GM19467 (cell line): ENCODE results near the gene WDR49.

ENCODE experiments used
- ATAC-seq: cut with Tn5 transposase; IDR thresholded peaks from one replicate; pipeline ENCODE4 v1.9.1; 2021; ENCODE audit warnings: mild to moderate bottlenecking, moderate library complexity; ENCODE audit not compliant: unreplicated experiment

The WDR49 gene

DNA sequence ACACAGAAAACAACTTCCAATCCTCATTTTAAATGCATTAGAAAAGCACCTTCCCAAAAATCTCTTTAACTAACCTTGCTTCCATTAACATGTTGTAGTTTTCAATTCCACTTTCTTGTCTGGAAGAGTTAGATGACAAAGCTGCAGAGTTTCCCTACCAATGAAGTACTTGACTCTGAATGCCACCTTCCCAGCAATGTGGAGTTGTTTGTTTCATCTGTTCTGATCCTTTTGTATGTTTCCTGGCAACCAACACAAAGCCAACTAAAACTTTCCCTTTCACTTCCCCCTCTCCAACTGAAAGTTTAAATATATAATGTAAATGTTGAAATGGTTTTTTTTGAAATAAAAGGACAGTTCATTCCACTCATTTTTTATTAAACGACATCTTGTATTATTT lies at the start of gene WDR49:
WDR49 (minus strand) TSS at position 183 of the 400 bp plus-strand sequence. CDS start 517 bp downstream, outside the sequence.
- no peak for ATAC-seq

DNA sequence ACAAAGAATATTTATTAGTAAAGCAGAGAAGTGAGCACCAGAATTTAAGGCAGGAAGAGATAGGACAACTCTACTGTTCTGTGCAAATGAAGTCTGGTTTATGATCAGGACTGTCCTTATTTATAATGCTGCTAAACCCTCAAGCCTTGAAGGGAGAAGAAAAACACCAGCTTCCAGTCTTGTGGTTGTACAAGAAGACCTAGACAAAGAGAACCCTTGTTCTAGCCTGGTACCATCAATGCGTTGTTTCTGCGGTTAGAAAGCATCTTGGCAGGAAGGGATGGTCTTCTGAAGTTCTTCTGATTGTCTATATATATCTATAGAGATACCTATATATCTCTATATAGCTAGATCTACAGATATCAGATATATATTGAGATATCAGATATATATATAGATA lies 47.2 kb upstream of the WDR49 start:
- ATAC-seq, result no peak

DNA sequence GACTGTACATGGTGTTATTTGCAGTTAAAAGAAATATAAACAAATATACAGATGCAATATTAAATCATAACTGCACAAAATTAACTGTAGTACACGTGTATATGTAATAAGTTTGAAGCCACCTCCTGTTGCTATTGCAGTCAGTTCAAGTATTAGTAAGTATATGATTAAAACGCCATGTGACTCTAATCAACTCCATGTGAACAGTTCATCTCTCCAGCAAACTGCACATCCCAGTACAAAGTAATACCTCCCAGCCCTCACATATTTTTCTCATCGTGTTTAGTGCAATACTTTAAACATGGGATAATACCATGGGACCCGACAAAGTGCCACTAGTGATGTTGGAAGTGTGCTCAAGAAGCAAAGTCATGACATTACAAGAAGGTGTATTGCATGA lies 46.3 kb upstream of the WDR49 start:
- no peak for ATAC-seq

DNA sequence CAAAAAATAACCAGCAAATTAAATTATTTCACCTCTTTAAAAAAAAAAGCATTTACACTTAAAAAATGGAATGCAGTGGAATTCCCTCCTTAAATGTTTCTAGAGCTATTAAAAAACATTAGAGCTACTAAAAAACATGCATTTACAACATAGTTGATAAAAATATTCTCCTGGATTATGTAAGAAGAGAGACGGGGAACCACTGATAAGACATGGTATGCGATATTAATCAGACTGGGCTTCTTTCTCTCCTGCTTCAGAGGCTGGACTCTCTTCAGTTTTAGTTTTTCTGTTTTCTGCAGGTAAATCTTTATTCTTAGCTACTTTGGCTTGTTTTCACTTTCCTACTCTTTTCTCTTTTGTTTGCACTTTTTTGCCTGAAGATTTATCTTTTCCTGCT lies 40.4 kb upstream of the WDR49 start:
- no peak for ATAC-seq

DNA sequence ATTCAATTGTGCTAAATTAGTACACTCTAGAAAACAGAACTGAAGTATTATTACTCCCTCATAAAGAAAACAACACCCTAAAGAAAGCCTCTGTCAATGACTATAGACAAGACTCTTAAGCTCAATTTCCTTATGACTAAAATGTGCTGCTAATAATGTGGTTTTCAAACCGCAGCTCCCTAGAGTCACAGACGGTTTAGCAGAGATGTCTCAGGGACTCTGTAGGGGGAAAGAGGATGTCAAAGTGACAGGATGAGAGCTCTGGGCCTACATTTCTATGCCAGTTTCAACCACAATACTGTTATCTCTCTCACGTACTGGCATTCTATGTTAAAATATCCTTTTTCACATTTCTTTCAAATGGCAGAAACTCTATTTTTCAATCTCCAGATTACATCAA lies 37.6 kb upstream of the WDR49 start:
- ATAC-seq, result peak; percentile 100

DNA sequence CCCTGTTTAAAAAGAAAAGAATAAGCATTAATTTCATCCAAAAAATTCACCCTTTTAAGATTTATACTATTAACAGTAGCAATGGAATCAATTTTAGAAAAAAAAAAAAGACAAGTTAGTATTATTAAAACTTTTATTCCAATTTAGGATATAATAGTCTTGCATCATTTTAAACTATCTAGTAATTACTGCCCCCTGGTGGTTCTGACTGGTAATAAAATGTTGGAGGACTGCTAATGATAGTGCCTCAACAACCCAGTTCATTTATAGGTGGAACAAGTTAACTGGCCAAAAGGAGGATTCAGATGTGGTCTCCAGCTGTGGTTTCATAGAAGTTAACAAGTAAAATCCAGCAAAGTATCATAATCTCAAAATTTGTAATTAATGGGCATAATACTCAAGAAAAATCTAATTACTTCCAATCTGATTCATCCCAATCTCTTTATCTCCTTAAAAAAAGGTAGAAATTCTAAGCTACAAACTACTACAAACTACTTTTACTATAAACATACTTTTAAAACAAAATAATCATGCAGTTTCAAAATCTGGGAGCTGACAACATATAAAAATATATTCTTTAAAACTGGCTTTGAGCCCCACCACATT lies 30.7 kb upstream of the WDR49 start:
- ATAC-seq, result peak; percentile 85

DNA sequence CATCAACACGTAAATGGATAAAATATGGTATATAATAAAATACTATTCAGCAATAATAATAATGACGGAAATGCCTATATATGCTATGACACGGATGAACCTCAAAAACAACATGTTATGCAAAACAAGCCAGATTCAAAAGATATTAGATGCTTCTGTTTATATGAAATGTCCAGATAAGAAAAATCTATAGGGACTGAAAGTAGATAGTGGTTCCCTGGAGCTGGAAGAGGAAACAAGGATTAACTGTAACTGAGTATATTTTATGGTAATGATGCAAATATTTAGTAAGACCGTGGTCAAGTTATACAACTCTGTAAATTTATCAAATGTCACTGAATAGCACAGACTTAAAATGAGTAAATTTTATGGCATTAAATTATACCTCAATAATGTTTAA lies 25.8 kb upstream of the WDR49 start:
- no peak for ATAC-seq

DNA sequence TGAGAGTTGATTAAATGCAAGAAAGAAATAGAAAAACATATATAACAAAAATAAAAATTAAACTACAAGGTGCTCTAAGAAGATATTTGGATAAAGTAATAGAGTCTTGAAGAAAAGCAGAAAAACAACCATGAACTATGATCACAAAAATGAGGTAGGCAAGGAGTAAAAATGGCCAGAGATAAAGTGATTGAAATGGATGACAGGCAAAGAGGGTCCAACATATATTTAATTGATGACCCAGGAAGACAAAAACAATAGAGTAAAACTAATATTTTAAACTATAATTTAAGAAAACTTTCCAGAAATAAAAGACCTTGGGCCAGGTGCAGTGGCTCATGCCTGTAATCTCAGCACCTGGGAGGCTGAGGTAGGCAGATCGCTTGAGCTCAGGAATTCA lies 22.1 kb upstream of the WDR49 start:
- ATAC-seq, result no peak

DNA sequence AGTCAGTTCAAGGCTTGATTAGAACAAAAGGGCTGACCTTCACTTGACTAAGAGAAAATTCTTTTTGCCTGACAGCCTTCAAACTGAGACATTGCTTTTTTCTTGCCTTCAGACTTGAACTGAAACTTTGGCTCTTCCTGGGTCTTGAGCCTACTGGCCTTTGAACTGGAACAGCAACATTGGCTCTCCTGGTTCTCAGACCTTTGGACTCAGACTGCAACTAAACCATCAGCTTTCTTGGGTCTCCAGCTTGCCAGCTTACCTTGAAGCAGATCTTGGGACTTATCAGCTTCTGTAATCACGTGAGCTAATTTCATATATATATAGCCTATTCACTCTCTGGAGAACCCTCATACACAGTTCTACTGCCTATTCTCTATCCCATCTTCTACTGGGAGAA lies 19.5 kb upstream of the WDR49 start:
- no peak for ATAC-seq

DNA sequence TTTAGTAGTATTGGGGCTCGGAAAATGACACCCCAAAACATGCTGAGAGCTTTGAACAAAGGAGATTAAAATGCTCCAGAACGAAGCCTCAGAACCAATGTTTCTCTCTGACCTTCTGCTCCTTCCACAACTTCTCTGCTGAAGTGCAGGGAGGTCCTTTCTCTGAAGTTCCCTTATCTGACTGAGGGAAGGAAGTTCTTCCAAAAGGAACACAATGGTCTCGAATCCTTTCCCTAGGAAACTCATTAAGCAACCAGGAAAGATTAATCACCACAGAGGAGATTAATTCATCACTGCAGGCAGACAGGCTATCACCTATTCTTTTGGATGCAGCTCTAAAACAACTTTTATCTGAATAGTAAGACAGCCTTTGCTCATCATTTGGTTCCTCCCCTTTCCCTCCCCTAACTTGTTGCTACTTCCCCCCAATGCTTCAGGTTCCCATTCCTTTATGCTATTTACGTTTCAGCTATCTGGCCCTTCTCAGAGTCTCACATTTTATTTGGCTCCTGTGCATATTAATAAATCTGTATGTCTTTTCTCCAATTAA lies 18.2 kb upstream of the WDR49 start:
- no peak for ATAC-seq

DNA sequence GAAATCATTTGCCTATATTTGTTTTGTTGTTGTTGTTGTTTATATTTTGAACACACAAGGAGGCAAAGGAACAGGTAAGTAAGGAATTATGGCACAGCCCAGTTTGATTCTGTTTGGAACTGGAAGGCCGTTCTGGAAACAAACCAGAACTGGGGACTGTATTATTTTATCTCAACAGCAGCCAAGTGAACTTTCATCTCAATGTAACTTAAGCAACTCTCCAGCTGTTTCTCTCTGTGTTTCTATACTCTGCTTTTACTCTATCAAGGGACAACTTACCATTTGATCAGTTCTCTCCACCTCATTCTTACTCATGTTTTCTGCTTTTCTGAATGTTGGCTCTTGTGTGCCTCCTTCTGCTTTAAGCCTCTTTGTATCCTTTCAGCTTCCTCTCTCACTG lies 16.0 kb upstream of the WDR49 start:
- no peak for ATAC-seq

DNA sequence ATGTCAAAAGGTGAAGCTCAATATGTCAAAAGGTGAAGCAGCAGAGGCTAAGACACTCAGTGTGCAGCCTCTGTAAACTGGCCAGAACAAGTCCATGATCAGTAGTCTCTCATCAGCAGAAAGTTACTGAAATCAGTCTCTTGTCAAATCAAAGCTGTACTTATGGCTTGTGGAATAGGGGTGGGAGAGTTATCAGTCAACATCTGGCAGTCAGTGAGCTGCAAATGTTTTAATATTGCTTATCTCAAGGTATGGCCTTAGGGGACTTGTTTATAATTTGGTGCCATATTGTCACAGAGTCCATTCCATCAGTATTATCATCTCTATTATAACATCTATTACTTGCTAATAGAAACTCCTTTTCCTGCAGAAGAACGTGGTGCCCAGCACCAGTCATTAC lies 14.9 kb upstream of the WDR49 start:
- ATAC-seq, result no peak

DNA sequence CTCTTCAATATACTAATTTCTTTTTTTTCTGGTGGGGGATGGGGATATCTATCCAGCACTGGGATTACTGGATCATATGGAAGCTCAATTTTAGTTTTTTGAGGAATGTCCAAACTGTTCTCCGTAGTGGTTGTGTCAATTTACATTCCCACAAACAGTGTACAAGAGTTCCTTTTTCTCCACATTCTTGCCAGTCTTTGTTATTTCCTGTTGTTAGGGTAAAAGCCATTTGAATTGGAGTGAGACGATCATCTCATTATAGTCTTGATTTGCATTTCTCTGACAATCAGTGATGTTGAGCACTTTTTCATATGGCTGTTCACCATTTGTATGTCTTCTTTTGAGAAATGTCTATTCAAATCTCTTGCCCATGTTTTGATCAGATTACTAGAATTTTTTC lies 12.8 kb upstream of the WDR49 start:
- ATAC-seq, result no peak

DNA sequence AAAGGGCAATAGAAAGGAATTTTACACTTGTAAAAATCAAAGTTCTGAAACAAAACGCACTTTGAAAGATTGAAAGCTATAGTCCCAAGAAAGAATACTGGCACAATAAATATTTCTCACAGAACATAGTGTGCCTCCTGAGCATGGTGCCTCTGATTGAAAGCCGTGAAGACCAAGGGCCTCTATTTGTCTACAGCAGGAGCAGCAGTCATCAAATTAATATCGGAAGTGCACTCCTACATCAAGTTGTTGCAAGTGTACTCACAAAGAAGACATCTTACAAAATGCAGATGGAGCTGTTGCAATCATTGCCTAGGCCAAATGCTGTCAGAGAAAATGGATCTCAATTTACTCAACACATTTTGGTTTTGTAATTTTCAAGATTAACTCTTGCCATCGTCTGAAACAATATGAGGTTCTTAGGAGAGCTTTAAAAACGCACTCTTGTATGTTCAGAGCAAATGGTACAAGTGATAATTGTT lies 9.2 kb upstream of the WDR49 start:
- ATAC-seq, result no peak

DNA sequence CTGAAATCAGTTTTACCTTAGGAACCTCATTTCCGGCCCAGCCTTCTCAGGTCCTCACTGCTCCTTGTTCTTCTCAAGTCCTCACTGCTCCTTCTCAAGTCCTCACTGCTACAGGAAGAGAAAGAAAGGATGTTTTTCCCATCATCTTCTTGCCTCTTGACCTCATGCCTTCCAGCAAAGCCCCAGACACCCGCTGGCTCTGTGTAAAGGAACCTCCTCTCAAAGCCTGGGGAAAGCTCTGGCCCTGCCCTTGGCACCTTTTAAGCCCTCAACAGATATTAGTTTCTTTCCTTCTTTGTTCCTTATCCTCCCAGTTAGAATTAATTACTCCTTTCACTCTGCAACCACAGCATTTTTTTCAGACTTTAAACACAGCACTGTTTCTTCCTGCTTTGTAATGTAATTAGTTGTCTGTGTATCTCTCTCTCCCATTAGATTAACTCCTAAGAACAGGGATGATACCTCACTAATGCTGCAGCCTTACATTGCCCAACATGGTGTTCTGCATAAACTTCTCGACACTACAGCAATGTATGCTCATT lies 4.0 kb upstream of the WDR49 start:
- ATAC-seq, result no peak

DNA sequence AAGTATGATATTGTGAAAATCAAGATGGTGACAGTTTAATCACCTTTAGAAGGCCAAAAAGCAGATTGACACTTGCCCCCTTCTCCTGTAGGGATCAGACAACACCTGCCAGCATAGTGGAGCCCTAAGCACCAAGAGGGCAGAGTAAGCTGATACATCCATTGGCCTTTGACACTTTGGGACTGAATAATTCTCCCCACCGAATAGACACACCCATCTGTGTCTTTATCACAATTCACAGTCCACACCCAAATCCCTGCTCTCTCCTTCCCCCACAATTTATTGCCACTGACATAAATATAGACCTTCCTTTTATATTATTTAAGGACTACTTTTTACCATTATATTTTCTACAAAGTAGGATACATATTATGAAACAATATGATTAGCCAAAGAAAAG lies 3.1 kb upstream of the WDR49 start:
- ATAC-seq, result no peak

DNA sequence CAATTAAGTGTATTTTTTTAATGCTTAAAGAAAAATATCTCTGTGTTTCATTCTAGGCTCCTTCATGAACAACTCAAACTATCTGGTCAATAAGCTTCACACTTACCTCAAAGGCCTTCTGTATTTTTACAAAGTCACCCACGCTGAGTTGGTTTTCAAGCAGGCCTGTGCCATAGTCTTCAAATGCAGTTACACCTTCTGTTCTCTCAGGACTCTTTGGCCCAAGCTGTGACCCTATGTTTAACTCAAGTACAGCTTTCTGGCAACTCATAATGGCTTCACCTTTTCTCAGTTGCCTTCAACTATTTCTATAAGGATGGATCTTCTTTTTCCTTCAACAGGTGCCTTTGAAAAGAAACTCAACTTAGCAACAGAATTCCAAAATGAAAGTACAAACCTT lies 587 bp downstream of the WDR49 start:
- no peak for ATAC-seq

DNA sequence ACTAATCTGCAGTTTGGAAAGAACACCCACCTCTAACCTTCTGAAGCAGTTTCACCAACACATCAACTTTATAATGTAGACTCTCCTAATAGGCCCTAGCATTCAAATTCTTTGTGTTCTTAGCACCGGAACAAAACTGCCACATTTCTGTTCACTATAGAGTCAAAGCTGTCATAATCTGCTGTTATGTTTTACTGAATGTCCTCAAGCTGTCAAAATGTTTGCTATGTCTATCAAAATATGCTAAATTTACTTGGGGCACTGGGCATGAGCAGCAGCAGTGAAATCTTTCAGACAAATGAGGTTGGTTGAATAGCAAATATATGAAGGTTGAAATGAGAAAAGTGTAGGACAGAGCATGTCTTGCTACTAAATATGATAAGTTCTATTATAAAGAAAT lies 1.9 kb downstream of the WDR49 start:
- no peak for ATAC-seq

DNA sequence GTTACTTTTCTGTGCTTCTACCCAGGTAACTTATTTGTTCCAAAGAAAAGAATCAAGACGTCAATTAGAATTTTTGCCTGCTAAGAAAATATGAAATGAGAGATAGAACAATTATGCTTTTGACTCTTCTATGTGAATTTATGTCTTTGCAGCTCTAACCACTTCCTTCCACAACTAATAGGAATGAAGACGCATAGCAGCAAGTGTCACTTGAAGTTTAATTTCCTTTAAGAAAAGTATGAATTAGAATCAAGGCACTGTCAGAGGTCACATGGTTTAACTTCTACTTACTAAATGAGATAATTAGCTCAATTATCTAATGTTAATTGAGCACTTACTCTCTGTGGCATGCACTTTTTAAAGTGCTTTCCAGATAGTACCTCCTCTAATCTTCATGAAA lies 3.3 kb downstream of the WDR49 start:
- no peak for ATAC-seq

DNA sequence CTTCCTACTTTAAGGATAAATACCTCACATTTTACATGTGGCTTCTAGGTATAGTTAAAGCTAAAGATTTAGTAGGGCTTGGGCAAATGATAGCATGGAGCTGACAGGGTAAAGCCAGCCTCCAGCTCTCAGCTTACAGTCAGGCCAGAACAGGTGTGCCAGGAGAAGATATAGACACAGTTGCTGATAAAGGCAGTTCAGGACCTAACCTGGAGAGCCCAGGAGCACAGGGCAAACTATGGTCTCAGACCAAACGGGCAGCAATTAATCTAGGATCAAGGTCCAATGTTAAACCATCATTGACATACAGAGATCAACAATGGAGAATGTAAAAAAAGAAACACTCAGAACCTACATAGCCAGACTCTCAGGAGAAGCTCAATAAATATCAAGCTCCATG lies 4.0 kb downstream of the WDR49 start:
- no peak for ATAC-seq

DNA sequence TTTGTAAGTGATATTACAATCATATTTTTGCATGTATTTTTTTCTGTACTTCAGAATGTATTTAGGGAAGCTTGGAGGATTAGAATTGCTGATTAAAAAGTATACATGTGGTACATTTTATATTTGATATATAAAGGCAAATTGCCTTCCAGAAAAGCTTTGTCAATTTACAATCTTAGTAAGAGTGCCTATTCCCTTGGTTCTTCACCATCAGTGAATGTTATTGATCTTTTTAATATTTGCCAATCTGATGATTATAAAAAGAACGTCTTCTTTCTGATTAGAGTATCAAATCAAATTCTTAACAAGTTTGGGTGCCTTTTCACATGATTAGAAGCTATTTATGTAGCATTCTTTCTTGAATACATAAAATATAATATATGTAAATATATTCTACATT lies 9.1 kb downstream of the WDR49 start:
- no peak for ATAC-seq

DNA sequence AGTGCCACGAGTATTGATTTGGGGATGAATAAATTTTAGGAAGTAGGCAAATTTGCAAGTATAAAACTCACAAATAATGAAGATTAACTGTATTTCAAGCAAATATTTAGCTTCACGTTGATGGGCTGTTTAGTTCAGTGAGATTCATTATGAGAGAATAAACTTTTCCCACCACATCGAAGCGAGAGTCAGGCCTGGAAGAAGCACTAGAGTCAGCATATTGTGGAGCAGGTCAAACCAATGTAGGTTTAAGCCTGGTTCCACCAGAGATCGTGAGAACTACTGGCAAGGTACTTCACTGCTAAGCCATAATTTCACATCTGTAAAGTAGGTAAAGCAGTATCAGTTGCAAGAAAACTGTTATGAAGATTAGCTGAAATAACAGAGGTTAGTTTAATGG lies 22.3 kb downstream of the WDR49 start:
- ATAC-seq, result no peak

DNA sequence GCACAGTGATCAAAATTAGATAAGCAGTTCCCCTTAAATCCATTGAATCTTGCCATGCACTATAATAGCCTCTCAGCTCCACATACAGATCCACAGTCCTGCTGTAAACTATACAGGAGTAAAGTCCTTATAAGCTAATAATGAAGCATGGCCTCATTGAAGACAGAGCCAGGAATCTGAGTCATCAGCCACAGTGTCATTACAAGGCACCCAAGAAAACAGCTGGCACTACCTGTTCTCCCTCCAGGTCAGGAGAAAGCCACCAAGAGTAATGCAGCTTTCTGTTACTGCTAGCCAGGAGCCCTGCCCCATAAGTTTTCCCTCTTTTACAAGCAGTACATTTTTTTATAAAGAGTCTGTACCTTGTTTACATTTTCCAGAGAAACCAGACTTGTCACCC lies 27.3 kb downstream of the WDR49 start:
- no peak for ATAC-seq
